Measurements from ENCODE around the gene TNFRSF18. TPM values are rescaled to one million over a fixed set of nuclear protein-coding genes. Genes with fewer than 3 reads are reported as not detected.
"Not testable (repeated sequence)": the region's sequence is repeated elsewhere in the genome, so short reads cannot be mapped to it uniquely, and the experiment has no call there.

TNFRSF18 gene, protein sequence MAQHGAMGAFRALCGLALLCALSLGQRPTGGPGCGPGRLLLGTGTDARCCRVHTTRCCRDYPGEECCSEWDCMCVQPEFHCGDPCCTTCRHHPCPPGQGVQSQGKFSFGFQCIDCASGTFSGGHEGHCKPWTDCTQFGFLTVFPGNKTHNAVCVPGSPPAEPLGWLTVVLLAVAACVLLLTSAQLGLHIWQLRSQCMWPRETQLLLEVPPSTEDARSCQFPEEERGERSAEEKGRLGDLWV
- under 1 TPM; 0.26 to 0.72 (median 0.51) TPM for polyA plus RNA-seq (ENCODE audit: insufficient read length in 4 of 4)

DNA sequence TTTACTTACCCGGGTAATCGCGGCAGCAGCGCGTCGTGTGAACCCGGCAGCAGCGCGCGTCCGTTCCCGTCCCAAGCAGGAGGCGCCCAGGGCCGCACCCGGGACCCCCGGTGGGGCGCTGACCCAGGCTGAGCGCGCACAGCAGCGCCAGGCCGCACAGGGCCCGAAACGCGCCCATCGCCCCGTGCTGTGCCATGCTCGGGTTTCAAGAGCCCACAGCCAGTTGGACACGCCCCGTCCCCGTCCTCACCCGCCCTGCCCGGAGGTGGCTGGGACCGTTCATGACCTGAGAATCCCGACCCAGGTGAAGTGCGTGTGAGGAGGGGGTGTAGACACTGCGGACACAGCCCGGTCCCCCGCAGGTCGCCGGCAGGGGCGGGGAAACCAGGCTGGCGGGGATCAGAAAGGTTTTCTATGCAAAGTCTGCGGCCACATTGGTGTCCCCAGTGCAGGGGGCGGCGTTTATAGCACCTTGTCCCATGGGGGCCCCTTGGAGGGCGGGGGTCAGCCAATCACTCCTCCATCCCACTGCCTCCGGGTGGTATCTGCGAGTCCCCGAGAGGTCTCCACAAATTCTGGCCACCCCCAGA lies at the start of gene TNFRSF18:
TNFRSF18 (minus strand) TSS at position 217 of the 590 bp plus-strand sequence; CDS start at position 196, 21 bp downstream.
- DNase-seq (ENCODE audit: low read depth in 4 of 4, low spot score in 3 of 4) = no peak

DNA sequence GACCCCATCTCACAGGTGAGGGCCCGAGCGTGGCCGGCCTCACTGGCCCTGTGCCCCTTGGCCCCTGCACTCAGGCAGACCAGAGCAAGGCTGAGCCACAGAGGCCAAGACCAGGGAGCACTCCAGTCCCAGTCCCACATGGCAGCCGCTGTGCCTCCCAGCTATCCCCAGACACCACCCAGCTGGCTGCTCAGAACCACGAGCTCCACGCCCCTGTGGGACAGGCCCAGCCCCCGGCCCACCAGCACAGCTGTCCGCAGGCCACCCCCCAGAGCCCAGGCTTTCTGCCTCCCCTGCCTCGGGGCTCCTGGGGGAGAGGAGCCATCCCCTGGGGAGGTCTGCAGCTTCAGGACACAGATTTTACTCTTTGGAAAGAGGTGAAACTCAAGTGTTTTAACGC lies 49.2 kb upstream of the TNFRSF18 start:
- no peak for DNase-seq (ENCODE audit: low read depth in 4 of 4, low spot score in 3 of 4)

DNA sequence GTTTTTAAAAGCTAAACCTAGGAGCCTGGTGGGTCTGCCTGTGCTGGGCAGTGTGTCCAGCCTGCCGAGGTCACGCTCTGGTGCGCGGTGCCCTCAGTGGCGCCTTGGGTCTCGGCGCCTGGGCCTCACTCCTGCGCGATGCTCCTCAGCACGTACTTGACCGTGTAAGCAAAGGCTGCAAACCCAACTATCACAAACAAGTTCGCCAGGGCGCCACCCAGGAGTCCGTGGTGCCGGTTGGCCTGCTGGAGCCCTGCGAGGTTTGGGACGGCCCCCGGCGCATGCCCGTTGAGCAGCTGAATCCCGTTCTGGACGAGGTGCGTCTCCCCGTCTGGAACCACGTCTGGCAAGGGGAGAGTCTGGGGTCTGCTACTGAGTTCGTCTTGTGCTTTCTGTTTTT lies 48.7 kb upstream of the TNFRSF18 start:
- no peak for DNase-seq (ENCODE audit: low read depth in 4 of 4, low spot score in 3 of 4)

DNA sequence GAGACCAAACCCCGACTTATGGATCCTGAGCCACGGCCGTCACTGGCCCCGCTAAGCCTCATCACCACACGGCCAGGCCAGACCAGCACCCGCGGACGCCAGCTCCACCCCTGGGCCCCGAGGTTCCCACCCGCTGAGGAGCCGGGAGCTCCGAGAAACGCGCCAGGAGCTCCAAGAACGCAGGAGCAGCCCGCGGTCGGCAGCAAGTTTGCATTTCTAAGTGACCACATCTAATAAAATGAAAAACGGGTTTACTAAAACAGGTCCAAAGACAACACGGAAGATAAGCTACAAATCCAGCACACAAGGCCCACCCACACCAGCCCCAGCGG lies 48.2 kb upstream of the TNFRSF18 start:
- DNase-seq (ENCODE audit: low read depth in 4 of 4, low spot score in 3 of 4) = no peak

DNA sequence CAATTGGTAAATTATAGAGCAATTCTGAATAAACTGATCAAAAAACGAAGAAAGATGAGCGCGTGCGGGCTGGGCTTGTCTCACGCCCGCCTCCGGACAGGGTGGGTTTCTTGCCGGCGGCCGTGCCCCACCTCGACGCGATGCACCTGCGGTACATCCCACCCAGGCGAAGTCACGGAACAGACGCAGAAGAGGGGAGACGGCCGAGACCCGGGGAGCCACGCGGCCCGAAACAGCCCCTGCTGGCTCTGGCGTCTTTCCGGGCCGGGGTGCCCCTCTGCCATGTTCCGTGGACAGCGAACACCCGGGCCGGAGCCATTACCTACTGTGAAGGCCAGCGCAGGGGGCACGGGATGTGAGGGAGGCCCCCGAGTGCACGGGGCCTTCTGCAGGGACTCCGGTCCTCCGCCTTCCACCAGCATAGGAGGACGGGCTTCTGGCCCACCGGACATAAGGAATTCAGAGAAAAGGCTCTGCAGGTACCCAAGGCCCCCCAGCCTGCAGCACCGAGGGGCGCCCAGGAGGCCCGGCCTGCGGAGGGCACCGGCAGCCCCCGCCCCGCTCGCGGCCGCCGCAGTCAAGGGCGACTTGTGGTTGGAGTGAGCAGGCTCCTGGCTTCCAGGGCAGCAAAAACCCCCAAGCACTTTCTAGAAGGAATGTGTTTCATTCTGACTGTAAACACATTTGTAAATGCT lies 47.7 kb upstream of the TNFRSF18 start:
- DNase-seq (ENCODE audit: low read depth in 4 of 4, low spot score in 3 of 4) = no peak

DNA sequence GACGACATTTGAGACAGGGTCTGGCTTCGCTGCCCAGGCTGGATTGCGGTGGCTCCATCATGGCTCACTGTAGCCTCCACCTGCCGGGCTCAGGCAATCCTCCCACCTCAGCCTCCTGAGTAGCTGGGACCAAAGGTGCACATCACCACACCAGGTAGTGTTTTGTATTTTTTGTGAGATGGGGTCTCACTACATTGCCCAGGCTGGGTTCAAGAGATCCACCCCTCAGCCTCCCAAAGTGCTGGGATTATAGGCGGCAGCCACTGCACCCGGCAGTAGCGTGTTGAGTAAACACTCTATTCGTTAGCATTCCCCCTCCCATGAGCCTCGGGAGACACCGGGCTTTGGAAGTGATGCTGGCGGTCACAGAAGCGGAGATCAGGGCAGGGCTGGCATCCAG lies 46.9 kb upstream of the TNFRSF18 start:
- no peak for DNase-seq (ENCODE audit: low read depth in 4 of 4, low spot score in 3 of 4)

DNA sequence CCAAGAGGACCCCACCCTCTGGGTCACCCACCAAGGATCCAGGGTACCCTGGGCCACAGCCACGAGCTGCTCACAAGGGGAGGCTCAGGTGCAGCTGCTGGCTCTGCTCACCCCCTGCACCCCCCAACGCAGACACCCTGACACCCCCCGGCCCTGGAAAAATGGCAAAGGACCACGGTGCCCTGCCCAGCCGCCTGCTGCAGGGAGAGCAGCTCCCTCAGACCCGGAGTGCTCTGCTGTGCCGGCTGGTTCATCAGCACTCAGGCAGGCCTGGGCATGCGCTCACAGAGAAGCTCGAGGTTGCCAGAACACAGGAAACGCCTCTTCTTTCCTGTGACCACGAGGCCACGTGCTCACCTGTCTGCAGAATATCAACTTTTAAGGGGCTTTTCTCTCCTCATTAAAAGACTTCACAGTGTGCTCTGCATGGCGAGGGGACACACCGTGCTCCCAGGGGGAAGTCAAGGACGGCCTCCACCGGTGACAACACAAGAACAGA lies 44.4 kb upstream of the TNFRSF18 start:
- DNase-seq (ENCODE audit: low read depth in 4 of 4, low spot score in 3 of 4) = no peak

DNA sequence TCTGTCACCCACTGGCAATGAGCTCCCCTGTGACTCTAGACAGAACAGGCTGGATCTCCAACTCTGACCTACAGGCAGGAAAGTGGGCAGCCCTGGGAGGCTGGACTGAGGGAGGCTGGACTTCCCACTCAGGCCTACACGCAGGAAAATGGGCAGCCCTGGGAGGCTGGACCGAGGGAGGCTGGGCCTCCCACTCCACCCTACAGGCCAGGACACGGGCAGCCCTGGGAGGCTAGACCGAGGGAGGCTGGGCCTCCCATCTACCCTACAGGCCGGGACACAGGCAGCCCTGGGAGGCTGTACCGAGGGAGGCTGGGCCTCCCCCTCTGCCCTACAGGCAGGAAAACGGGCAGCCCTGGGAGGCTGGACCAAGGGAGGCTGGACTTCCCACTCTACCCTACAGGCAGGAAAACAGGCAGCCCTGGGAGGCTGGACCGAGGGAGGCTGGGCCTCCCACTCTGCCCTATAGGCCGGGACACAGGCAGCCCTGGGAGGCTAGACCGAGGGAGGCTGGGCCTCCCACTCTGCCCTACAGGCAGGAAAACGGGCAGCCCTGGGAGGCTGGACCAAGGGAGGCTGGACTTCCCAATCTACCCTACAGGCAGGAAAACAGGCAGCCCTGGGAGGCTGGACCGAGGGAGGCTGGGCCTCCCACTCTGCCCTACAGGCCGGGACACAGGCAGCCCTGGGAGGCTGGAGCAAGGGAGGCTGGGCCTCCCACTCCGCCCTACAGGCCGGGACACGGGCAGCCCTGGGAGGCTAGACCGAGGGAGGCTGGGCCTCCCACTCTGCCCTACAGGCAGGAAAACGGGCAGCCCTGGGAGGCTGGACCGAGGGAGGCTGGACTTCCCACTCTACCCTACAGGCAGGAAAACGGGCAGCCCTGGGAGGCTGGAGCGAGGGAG lies 41.9 kb upstream of the TNFRSF18 start:
- DNase-seq (ENCODE audit: low read depth in 4 of 4, low spot score in 3 of 4) = not testable (repeated sequence)

DNA sequence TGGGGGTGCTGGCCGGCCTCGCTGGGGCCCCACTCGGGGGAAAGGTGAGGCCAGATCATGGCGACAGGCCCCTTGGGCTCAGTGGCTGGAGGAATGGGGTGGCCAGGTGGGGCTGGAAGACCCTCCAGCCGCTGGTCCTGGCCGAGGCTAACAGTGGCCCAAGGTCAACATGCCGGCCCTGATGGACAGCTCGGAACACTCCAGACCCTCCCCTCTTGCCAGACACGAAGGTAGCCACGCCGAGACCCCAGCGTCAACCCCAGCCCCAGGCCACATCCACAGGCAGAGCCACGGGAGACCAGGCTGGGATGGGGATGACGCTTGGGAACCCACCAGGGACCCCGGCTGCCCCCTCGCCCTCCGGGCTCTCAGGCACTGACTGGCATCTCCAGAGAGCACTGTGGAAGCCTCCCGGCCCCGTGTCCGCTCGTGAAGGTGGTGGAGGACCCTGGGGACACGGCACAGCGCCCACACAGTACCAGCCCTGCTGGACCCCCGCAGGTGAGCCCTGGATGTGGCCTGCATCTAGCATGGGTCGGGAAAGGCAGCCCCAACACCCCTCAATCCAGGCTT lies 41.0 kb upstream of the TNFRSF18 start:
- DNase-seq (ENCODE audit: low read depth in 4 of 4, low spot score in 3 of 4) = no peak

DNA sequence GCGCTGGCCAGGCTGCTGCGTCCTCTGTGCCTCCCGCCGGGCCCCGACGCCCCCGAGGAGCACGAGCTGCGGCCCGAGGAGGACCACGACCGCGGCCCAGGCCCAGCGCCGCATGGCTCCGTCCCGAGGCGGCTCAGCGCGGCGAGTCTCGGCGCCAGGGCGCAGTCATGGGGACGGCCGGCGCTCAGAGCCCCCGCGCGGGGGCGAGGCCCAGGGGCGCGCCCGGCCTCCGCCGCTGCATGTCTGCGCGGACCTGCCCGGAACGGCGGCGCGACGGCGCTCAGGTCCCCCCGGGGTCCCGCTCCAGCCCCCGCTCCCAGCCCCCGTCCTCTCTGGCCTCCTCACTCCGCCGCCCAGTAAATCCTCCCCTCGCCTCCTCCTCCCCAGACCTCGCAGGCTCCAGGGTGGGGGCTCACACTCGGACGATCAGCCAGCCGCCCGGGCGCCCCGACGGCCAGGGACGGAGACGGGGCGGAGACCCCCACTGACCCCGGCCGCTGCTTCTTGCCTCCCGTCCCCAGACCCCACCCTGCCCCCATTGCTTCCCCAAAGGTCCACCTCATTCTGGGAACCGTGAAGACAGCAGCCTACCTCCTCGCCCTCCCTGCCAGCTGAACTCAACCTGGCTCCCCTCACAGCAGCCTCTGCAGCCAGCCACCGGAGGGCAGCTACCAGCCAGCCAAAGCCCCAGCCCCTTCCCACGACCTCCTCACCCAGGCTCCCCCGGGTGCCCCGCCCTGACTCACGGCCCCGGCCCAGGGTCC lies 40.4 kb upstream of the TNFRSF18 start, which contains the start of gene C1QTNF12:
C1QTNF12 (minus strand) TSS at position 146 of the 764 bp plus-strand sequence; CDS start at position 114, 32 bp downstream.
- DNase-seq (ENCODE audit: low read depth in 4 of 4, low spot score in 3 of 4) = no peak

DNA sequence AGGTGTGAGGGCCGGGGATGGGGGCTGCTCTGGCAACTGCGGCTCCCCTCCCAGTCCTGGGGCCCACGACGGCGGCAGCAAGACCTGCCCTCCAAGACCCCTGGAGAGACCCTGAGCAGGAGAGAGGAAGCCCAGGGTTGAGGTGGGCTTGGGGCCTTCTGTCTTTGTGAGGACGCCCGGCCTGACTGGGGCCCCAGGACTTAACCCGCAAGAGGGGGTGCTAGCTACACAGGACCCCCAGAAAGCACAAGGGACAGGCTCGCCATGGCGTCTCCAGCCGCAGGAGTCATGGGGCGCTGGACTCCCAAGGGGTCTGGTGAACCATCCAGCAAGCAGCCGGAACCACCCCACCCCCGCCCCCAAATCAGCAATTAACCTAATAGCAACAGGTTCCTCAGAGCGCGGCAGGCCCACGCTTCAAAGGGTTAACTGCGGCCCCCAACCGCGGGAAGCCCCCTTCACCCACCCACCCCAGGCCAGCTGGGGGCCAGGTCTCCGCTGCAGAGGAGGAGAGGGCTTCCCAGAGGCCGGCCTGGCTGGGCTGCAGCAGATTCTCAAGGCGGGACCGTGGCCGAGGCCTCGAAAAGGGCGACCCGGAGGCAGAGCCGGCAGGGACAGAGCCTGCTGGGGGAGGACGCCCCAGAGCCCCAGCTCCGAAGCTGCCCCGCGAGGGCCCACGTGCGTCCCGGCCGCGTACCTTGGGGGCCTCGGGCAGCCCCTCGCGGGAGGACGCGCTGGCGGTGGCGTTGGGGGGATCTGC lies 39.6 kb upstream of the TNFRSF18 start:
- no peak for DNase-seq (ENCODE audit: low read depth in 4 of 4, low spot score in 3 of 4)

DNA sequence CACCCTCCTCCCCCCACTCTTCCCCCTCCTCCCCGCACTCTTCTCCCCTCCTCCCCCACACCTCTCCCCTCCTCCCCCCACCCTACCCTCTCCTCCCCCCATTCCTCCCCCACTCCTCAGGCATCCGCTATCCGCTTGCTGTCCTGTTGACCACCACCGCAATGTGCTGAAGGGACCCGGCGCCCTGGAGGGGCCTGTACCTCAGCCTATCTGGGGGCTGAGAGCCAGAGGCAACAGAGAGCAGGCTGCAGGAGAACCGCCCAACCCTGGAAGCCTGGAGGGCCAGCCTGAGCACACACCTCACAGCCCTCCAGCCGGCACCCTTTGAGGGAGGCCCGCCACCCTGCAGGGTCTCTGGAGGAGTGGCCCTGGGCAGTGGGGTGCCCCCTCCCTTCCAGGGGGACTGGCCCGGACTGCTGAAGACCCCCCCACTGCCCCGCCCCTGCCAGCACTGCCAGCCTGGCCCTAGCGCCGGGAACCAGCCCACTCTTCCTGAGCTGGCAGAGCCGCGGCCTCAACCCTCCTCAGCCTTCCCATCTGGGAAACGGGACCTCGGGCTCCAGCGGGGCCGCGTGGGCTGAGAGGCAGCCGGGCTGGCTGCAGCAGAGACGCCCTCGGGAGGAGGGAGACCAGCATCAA lies 38.9 kb upstream of the TNFRSF18 start:
- no peak for DNase-seq (ENCODE audit: low read depth in 4 of 4, low spot score in 3 of 4)

DNA sequence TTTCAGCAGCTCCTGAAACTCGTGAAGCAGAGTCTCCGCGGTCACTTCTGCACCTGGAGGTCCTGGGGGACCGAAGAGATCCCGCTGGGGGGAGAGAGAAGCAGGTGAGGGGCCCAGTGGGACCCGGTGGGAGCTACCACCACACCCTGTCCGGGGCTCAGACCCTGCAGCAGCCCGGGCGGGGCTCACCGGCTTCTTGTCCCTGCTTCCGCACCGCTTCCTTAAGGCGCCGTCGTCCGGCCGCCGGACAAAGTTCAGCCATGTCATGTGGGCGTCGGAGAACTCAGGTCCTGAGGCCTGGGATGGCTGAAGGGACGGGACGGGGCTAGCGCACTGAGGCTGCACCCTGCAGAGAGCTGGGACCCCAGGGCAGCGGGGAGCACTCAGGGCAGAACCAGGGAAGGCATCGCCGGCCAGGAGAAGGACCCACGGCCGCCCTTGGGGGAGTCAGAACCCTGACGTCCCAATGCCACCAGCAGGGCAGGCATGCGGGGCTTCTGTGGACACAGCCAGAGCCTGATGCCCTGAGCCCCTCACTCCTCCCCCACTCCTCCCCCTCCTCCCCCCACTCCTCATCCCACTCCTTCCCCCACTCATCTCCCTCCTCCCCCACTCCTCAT lies 37.9 kb upstream of the TNFRSF18 start:
- DNase-seq (ENCODE audit: low read depth in 4 of 4, low spot score in 3 of 4) = no peak

DNA sequence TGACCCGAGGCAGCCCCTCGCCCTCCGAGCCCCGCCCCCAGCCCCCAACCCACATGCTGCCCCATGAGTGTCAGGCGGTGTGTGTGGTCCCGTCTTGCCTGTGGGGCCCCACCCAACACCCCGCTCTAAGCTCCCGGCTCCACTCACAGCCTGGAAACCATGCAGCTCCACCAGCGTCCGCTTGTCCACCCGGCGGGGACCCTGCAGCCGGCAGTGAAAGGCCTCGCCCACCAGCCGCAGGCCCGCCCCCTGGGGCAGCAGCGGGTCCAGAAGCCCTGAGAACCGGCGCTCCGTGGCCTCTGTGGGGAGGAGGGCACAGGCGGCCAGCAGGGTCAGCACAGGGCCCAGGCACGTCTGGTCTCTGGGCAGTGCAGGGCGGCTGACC lies 37.4 kb upstream of the TNFRSF18 start:
- no peak for DNase-seq (ENCODE audit: low read depth in 4 of 4, low spot score in 3 of 4)

DNA sequence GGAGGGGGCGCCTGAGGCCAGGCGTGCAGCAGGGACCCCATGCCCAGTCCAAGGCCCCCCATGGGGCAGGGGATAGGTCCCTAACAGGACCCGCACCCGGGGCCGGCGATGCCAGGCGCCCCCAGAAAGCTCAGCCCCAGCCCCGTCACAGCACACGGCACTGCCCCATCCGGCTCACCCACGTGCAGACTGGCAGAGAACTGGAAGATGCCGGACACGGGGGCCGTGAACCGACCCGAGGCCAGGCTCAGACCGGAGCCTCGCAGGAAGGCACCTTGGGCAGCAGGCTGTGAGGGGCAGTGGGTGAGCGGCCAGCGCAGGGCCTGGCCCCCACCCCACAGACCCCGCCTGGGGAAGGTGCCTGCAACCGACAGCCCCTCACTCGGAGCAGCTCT lies 36.9 kb upstream of the TNFRSF18 start:
- no peak for DNase-seq (ENCODE audit: low read depth in 4 of 4, low spot score in 3 of 4)

DNA sequence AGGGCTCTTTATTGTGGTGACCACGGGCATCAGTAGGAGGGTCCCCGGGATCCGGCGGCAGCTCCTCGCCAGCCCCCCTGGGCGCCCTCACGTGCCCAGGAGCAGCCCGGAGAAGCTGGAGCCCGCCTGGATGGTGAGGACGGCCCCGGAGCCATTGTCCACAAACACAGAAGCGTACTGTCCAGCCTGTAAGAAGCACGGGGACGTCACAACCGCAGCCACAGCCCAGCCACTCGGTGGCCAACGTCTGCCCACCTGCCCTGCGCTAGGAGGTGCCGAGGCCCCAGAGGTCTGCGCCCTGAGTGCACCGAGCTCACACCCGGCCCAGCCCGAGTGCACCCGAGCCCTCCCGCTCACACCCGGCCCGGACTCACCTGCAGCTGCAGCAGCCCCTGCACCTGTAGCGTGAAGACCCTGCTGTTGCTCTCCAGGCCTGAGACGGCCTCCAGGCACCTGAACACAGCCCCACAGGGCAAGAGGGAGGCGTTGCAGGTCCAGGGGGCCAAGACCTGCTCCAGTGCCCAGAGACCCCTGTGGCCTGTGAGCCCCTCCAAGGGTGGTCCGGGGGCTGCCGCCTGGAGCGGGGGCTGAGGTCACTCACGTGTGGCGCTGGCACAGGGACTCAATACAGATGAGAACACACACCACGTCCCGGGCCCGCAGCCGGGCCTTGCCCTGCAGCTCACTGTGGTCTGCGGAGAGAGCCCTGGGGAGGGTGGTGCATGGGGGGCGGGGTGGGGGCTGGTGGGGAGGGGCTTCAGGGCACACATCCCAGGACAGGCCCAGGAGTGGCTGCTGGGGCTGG lies 36.3 kb upstream of the TNFRSF18 start:
- DNase-seq (ENCODE audit: low read depth in 4 of 4, low spot score in 3 of 4) = no peak

DNA sequence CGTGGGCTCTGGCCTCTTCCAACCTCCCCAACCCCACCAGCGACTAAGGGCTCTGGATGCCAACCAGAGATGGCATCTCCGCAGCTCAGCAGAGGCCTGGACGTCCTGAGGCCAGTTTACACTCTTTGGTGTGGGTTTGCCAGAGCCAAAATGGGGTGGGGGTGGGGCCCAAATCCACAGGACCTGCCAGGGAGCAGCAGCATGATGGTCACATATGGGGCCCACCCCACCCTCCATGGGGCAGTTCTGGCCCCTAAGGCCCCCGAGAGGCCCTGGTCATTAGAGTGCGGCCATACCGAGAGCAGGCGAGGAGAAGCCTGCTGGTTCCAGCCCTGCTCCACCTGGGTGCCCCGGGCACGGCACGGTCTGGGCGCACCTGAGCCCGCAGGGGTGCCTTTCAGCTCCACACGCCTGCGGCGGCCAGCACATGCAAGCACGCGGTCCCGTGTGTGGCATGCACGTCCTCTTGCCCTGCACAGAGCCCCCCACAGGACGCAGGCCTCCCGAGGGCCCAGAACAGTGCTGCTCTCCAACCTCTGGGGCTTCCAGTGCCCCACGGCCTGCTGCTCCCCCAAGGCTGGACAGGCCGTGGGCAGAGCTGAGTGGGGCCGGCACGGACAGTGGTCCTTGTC lies 35.3 kb upstream of the TNFRSF18 start:
- no peak for DNase-seq (ENCODE audit: low read depth in 4 of 4, low spot score in 3 of 4)

Data from left renal pelvis (tissue), 4 donors.